ENCODE results near the gene SCN2B.

GRCh38 chr11:118200901-118201680 lies 24.7 kb upstream of the SCN2B start:
- TF ChIP-seq CTCF (IDR thresholded peaks at IDR 0.05) (no peak), POLR2A (IDR thresholded peaks at IDR 0.05) (no peak)
